DMS 273 (cell line): ENCODE measurements around the gene MUC2.

Experiments
- DNase-seq: peaks from one replicate; lab custom pipeline; 2025; ENCODE audit not compliant: unreplicated experiment; lab: John Stamatoyannopoulos, UW

Gene MUC2

GRCh38 chr11:1071571-1072115, 3.0 kb upstream of the MUC2 start:
- no peak for DNase-seq

GRCh38 chr11:1072116-1072820, 2.4 kb upstream of the MUC2 start:
- DNase-seq = no peak

- no peak for DNase-seq
Measured at GRCh38 chr11:1072821-1073231, 1.8 kb upstream of the MUC2 start.

- DNase-seq = no peak
Measured at GRCh38 chr11:1073261-1073724, 1.4 kb upstream of the MUC2 start.

- no peak for DNase-seq
Measured at GRCh38 chr11:1073851-1074243, 827 bp upstream of the MUC2 start.

GRCh38 chr11:1075341-1075911, 752 bp downstream of the MUC2 start:
- DNase-seq = no peak

GRCh38 chr11:1076061-1076665, 1.5 kb downstream of the MUC2 start:
- DNase-seq = no peak

- DNase-seq = no peak
Measured at GRCh38 chr11:1077033-1077416, 2.4 kb downstream of the MUC2 start.

- no peak for DNase-seq
Measured at GRCh38 chr11:1077417-1078119, 2.9 kb downstream of the MUC2 start.

GRCh38 chr11:1078191-1078601, 3.5 kb downstream of the MUC2 start:
- no peak for DNase-seq

- DNase-seq = no peak
Measured at GRCh38 chr11:1081601-1082311, 7.1 kb downstream of the MUC2 start.

- no peak for DNase-seq
Measured at GRCh38 chr11:1082346-1082727, 7.7 kb downstream of the MUC2 start.

- no peak for DNase-seq
Measured at GRCh38 chr11:1082728-1083620, 8.3 kb downstream of the MUC2 start.

GRCh38 chr11:1083621-1084551, 9.2 kb downstream of the MUC2 start:
- no peak for DNase-seq

- DNase-seq = no peak
Measured at GRCh38 chr11:1084561-1085439, 10.1 kb downstream of the MUC2 start.

GRCh38 chr11:1085440-1086170, 10.9 kb downstream of the MUC2 start:
- DNase-seq = no peak
